ENCODE measurements around the gene SELL. TPM values are rescaled to one million over a fixed set of nuclear protein-coding genes. Genes with fewer than 3 reads are reported as not detected.
"Not testable (repeated sequence)": the region's sequence is repeated elsewhere in the genome, so short reads cannot be mapped to it uniquely, and the experiment has no call there.

The SELL gene
- total and polyA plus RNA-seq, 5 donors from 2014 or later: 370 to 2,165 (median 1,933) TPM

DNA sequence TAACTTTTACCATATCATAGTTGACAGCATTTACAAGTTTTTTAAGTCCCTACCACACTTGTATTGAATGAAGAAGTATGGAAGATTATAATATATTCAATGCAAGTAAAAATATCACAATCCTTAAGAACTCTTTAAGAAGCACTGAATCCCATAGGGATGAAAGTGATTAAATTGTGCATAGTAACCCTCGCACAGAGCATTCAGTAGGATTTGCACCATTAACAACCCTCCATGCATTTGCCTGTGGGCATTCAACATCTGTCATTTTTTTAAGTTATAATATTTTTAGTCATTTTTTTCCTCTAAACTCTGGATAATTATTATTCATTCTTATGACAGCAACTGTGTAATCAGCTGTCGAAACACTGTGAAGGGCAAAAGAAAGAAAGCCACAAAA lies 12.3 kb upstream of the SELL start:
- H3K9me3 Mint-ChIP-seq: peaks cover 0 to 2% (median 0%) of the 10 kb centered on the region in 7 donors
- DNase-seq (no peak), ATAC-seq (ENCODE audit: low read depth in 2 of 2) (no peak)
- no peaks in the 10 kb centered on the region for H3K4me1 Mint-ChIP-seq
- peaks cover 11% of the 10 kb centered on the region for H3K27me3 Mint-ChIP-seq
- H3K27me3 ChIP-seq (ENCODE audit: control insufficient read depth, insufficient read depth, low read length): peaks cover 5% of the 10 kb centered on the region
- no peaks in the 10 kb centered on the region for H3K9me3 ChIP-seq (ENCODE audit: control insufficient read depth in 2 of 2, low read length in 2 of 2)
- H3K36me3 ChIP-seq (ENCODE audit: control insufficient read depth, insufficient read depth, low read length): no peaks in the 10 kb centered on the region
- no peak overlapping the region for H3K27ac ChIP-seq (ENCODE audit: insufficient read depth, low read length, poor library complexity, severe bottlenecking)
- H3K4me1 ChIP-seq (ENCODE audit: control insufficient read depth, insufficient read depth, low read length, poor library complexity, severe bottlenecking): no peaks in the 10 kb centered on the region
- no peak overlapping the region for H3K27ac Mint-ChIP-seq
- H3K4me3 Mint-ChIP-seq: no peak overlapping the region
- H3K4me3 ChIP-seq (ENCODE audit: low read depth, low read length): no peak overlapping the region
- no peaks in the 10 kb centered on the region for H3K36me3 Mint-ChIP-seq

DNA sequence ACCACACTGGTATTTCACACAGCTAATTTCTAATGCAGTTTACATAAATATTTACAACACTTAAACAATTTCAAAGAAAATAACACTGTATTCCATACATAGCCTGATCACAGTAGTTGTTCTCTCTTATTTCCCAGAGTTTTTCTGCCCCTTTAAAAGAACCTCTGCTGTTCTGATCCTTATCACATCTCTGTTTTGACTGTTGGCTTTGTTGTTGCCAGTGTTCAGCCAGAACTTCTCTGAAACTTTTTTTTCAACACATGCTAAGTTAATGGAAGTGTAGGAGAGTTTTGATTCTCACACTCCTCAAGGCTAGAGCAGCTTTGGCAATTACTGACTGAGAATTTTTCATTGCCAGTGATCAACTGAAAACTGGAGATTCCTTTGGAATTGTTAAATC lies 11.4 kb upstream of the SELL start:
- no peak overlapping the region for H3K27ac Mint-ChIP-seq
- peaks cover 0 to 5% (median 0%) of the 10 kb centered on the region in 7 donors for H3K9me3 Mint-ChIP-seq
- peaks cover 5% of the 10 kb centered on the region for H3K27me3 ChIP-seq (ENCODE audit: control insufficient read depth, insufficient read depth, low read length)
- no peaks in the 10 kb centered on the region for H3K9me3 ChIP-seq (ENCODE audit: control insufficient read depth in 2 of 2, low read length in 2 of 2)
- no peak overlapping the region for H3K4me3 ChIP-seq (ENCODE audit: low read depth, low read length)
- H3K36me3 Mint-ChIP-seq: no peaks in the 10 kb centered on the region
- H3K27ac ChIP-seq (ENCODE audit: insufficient read depth, low read length, poor library complexity, severe bottlenecking): no peak overlapping the region
- no peaks in the 10 kb centered on the region for H3K36me3 ChIP-seq (ENCODE audit: control insufficient read depth, insufficient read depth, low read length)
- peaks cover 8% of the 10 kb centered on the region for H3K27me3 Mint-ChIP-seq
- no peaks in the 10 kb centered on the region for H3K4me1 ChIP-seq (ENCODE audit: control insufficient read depth, insufficient read depth, low read length, poor library complexity, severe bottlenecking)
- no peak overlapping the region for H3K4me3 Mint-ChIP-seq
- no peak for ATAC-seq (ENCODE audit: low read depth in 2 of 2)
- no peaks in the 10 kb centered on the region for H3K4me1 Mint-ChIP-seq
- no peak for DNase-seq

DNA sequence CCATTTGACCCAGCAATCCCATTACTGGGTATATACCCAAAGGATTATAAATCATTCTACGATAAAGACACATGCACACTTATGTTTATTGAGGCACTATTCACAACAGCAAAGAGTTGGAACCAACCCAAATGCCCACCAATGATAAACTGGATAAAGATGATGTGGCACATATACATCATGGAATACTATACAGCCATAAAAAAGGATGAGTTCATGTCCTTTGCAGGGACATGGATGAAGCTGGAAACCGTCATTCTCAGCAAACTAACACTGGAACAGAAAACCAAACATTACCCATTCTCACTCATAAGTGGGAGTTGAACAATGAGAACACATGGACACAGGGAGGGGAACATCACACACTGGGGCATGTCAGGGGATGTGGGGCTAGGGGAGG lies 3.7 kb upstream of the SELL start:
- H3K4me3 ChIP-seq (ENCODE audit: low read depth, low read length); H3K27ac ChIP-seq (ENCODE audit: insufficient read depth, low read length, poor library complexity, severe bottlenecking); ATAC-seq (ENCODE audit: low read depth in 2 of 2); H3K27ac Mint-ChIP-seq; H3K36me3 Mint-ChIP-seq; H3K27me3 Mint-ChIP-seq; H3K4me3 Mint-ChIP-seq; H3K4me1 ChIP-seq (ENCODE audit: control insufficient read depth, insufficient read depth, low read length, poor library complexity, severe bottlenecking); H3K36me3 ChIP-seq (ENCODE audit: control insufficient read depth, insufficient read depth, low read length); H3K9me3 ChIP-seq (ENCODE audit: control insufficient read depth in 2 of 2, low read length in 2 of 2); DNase-seq; H3K27me3 ChIP-seq (ENCODE audit: control insufficient read depth, insufficient read depth, low read length); H3K4me1 Mint-ChIP-seq: not testable (repeated sequence)
- H3K9me3 Mint-ChIP-seq: peaks cover 0 to 23% (median 14%) of the 10 kb centered on the region in 7 donors

DNA sequence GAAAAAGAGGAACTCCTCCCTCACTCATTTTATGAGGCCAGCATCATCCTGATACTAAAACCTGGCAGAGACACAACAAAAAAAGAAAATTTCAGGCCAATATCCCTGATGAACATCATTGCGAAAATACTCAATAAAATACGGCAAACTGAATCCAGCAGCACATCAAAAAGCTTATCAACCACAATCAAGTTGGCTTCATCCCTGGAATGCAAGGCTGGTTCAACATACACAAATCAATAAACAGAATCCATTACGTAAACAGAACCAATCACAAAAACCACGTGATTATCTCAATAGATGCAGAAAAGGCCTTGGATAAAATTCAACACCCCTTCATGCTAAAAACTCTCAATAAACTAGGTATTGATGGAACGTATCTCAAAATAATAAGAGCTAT lies 1.7 kb upstream of the SELL start:
- not testable (repeated sequence) for H3K9me3 ChIP-seq (ENCODE audit: control insufficient read depth in 2 of 2, low read length in 2 of 2); H3K27me3 Mint-ChIP-seq; H3K36me3 ChIP-seq (ENCODE audit: control insufficient read depth, insufficient read depth, low read length); H3K27me3 ChIP-seq (ENCODE audit: control insufficient read depth, insufficient read depth, low read length); H3K27ac ChIP-seq (ENCODE audit: insufficient read depth, low read length, poor library complexity, severe bottlenecking); ATAC-seq (ENCODE audit: low read depth in 2 of 2); DNase-seq; H3K4me3 ChIP-seq (ENCODE audit: low read depth, low read length); H3K27ac Mint-ChIP-seq
- peaks cover 0 to 23% (median 9%) of the 10 kb centered on the region in 7 donors for H3K9me3 Mint-ChIP-seq
- H3K36me3 Mint-ChIP-seq: peaks cover 15% of the 10 kb centered on the region
- peaks cover 0 to 13% (median 8%) of the 10 kb centered on the region in 4 donors for H3K4me1 Mint-ChIP-seq
- peak overlapping the region in 1 of 4 donors; percentile 99 for H3K4me3 Mint-ChIP-seq
- peaks cover 19% of the 10 kb centered on the region for H3K4me1 ChIP-seq (ENCODE audit: control insufficient read depth, insufficient read depth, low read length, poor library complexity, severe bottlenecking)

DNA sequence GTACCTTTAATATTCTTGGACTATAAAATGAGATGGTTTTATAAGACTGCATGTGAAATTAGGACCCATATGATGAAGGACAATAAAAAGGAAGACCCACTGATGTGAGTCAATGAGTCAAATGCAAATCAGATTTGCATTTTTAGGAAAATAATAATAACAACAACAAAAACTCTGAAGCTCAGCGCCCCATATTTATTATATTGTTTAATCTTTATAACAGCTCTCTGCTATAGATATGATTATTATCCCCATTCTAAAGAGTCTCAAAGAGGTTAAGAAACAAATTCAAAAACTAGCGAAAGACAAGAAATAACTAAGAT lies 850 bp upstream of the SELL start:
- peaks cover 20% of the 10 kb centered on the region for H3K36me3 Mint-ChIP-seq
- H3K9me3 ChIP-seq (ENCODE audit: control insufficient read depth in 2 of 2, low read length in 2 of 2): peaks cover 4 to 5% of the 10 kb centered on the region in 2 experiments
- no peaks in the 10 kb centered on the region for H3K27me3 ChIP-seq (ENCODE audit: control insufficient read depth, insufficient read depth, low read length)
- peak overlapping the region; percentile 88 for H3K27ac ChIP-seq (ENCODE audit: insufficient read depth, low read length, poor library complexity, severe bottlenecking)
- peak overlapping the region; percentile 99 for H3K4me3 ChIP-seq (ENCODE audit: low read depth, low read length)
- ATAC-seq (ENCODE audit: low read depth in 2 of 2) (no peak), DNase-seq (no peak)
- H3K4me1 Mint-ChIP-seq: peaks cover 0 to 14% (median 8%) of the 10 kb centered on the region in 4 donors
- H3K36me3 ChIP-seq (ENCODE audit: control insufficient read depth, insufficient read depth, low read length): peaks cover 6% of the 10 kb centered on the region
- peaks cover 0 to 23% (median 9%) of the 10 kb centered on the region in 7 donors for H3K9me3 Mint-ChIP-seq
- peaks cover 26% of the 10 kb centered on the region for H3K4me1 ChIP-seq (ENCODE audit: control insufficient read depth, insufficient read depth, low read length, poor library complexity, severe bottlenecking)
- peaks cover 4% of the 10 kb centered on the region for H3K27me3 Mint-ChIP-seq
- peak overlapping the region in 2 of 3 donors; percentile 81 to 86 for H3K27ac Mint-ChIP-seq
- H3K4me3 Mint-ChIP-seq: peak overlapping the region in 3 of 4 donors; percentile 92 to 99 (median 96)

DNA sequence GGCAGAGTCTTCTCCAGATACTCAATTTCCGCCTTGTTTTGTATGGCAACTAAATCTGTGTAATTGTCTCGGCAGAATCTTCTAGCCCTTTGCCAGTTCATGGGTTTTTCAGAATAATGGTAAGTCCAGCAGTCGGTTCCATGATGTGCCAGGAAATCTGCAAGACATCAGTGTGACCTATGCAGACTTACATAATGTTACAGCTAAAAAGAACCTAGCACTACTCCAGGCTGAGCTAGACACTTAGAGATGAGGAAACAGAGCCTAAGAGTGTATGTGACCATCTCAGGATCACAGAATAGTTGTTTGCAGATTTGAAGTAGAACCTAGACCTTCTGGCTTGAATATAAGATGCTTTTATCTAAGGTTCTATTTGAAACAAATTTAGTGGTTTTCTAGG lies 2.8 kb downstream of the SELL start:
- Histone ChIP-seq H3K9me3 (ENCODE audit: control insufficient read depth in 2 of 2, low read length in 2 of 2) (peaks cover 3 to 4% of the 10 kb centered on the region in 2 experiments), H3K4me3 (ENCODE audit: low read depth, low read length) (peak overlapping the region; percentile 99), H3K36me3 (ENCODE audit: control insufficient read depth, insufficient read depth, low read length) (peaks cover 43% of the 10 kb centered on the region), H3K4me1 (ENCODE audit: control insufficient read depth, insufficient read depth, low read length, poor library complexity, severe bottlenecking) (peaks cover 62% of the 10 kb centered on the region), H3K27me3 (ENCODE audit: control insufficient read depth, insufficient read depth, low read length) (no peaks in the 10 kb centered on the region), H3K27ac (ENCODE audit: insufficient read depth, low read length, poor library complexity, severe bottlenecking) (peak overlapping the region; percentile 88)
- Mint-ChIP-seq H3K9me3 (peaks cover 0 to 12% (median 3%) of the 10 kb centered on the region in 7 donors), H3K36me3 (peaks cover 56% of the 10 kb centered on the region), H3K4me3 (peak overlapping the region; percentile 92 to 99 (median 95)), H3K4me1 (peaks cover 27 to 50% (median 43%) of the 10 kb centered on the region in 4 donors), H3K27ac (peak overlapping the region; percentile 92 to 99 (median 94)), H3K27me3 (no peaks in the 10 kb centered on the region)
- ATAC-seq (ENCODE audit: low read depth in 2 of 2) (peak; percentile 33 to 35), DNase-seq (peak in 1 of 3 donors; percentile 59)

DNA sequence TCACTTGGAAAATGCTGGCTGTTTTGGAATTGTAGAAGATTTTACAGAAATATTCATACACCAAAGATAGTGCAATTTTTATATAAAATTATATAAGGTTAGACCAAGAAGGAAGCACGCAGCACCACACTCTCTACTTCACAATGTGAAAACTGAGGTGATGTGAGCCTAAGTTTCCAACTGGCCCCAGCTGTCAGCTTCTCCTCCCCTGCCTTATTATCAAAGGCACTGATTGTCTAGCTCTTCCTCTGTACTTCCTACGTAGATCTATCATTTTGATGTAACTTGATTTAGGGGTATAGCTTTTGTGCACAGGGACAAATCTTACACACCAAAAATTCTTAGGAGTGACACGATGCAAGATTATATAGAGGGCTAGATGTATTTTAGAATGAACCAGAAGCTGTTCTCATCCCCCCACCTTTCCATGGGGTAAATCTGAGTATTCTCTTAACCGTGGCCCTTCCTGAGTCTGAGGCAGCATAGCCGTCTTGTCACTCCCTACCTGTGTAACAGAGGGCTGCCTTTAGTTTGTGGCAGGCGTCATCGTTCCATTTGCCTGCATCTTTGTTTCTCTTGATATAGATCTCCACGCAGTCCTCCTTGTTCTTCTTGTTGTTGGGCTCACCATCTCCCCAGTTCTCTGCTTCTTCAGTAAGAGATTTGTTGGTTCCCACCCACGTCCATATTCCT lies 3.4 kb downstream of the SELL start:
- H3K9me3 Mint-ChIP-seq: peaks cover 0 to 6% (median 2%) of the 10 kb centered on the region in 7 donors
- Histone ChIP-seq H3K27ac (ENCODE audit: insufficient read depth, low read length, poor library complexity, severe bottlenecking) (peak overlapping the region; percentile 88), H3K4me3 (ENCODE audit: low read depth, low read length) (peak overlapping the region; percentile 99), H3K4me1 (ENCODE audit: control insufficient read depth, insufficient read depth, low read length, poor library complexity, severe bottlenecking) (peaks cover 68% of the 10 kb centered on the region), H3K9me3 (ENCODE audit: control insufficient read depth in 2 of 2, low read length in 2 of 2) (peaks cover 1 to 3% of the 10 kb centered on the region in 2 experiments), H3K36me3 (ENCODE audit: control insufficient read depth, insufficient read depth, low read length) (peaks cover 48% of the 10 kb centered on the region), H3K27me3 (ENCODE audit: control insufficient read depth, insufficient read depth, low read length) (no peaks in the 10 kb centered on the region)
- DNase-seq: peak in 2 of 3 donors; percentile 48 to 58
- peak overlapping the region; percentile 92 to 99 (median 95) for H3K4me3 Mint-ChIP-seq
- H3K4me1 Mint-ChIP-seq: peaks cover 28 to 56% (median 49%) of the 10 kb centered on the region in 4 donors
- H3K36me3 Mint-ChIP-seq: peaks cover 62% of the 10 kb centered on the region
- no peaks in the 10 kb centered on the region for H3K27me3 Mint-ChIP-seq
- peak; percentile 29 to 36 for ATAC-seq (ENCODE audit: low read depth in 2 of 2)
- H3K27ac Mint-ChIP-seq: peak overlapping the region; percentile 92 to 99 (median 94)

DNA sequence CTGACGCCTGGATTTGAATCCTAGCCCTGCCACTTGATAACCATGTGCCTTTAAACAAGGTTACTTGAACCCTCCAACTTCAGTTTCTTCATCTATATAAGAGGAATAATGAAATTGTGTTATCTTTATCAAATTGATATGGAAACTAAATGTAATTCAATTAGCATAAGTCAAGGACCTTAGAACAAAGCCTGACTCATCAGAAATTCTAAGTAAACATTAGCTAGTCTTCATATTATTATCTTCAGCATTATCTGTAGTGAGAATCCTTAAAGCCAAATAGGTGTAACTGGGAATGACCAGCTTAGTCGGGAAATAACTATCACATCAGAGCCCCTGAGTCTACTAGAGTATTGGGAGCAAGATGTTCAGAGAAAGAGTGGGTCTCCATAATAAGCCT lies 6.6 kb downstream of the SELL start:
- peak overlapping the region; percentile 99 for H3K4me3 ChIP-seq (ENCODE audit: low read depth, low read length)
- Mint-ChIP-seq H3K27me3 (no peaks in the 10 kb centered on the region), H3K9me3 (no peaks in the 10 kb centered on the region), H3K4me3 (peak overlapping the region; percentile 92 to 99 (median 95)), H3K36me3 (peaks cover 82% of the 10 kb centered on the region), H3K27ac (peak overlapping the region in 2 of 3 donors; percentile 93 to 99), H3K4me1 (peaks cover 43 to 78% (median 73%) of the 10 kb centered on the region in 4 donors)
- peak overlapping the region; percentile 88 for H3K27ac ChIP-seq (ENCODE audit: insufficient read depth, low read length, poor library complexity, severe bottlenecking)
- H3K27me3 ChIP-seq (ENCODE audit: control insufficient read depth, insufficient read depth, low read length): no peaks in the 10 kb centered on the region
- peaks cover 70% of the 10 kb centered on the region for H3K36me3 ChIP-seq (ENCODE audit: control insufficient read depth, insufficient read depth, low read length)
- peaks cover 88% of the 10 kb centered on the region for H3K4me1 ChIP-seq (ENCODE audit: control insufficient read depth, insufficient read depth, low read length, poor library complexity, severe bottlenecking)
- no peaks in the 10 kb centered on the region for H3K9me3 ChIP-seq (ENCODE audit: control insufficient read depth in 2 of 2, low read length in 2 of 2)
- ATAC-seq (ENCODE audit: low read depth in 2 of 2) (no peak), DNase-seq (peak in 1 of 3 donors; percentile 1)
